Mucosa of stomach (tissue), 1 donor: ENCODE results near the gene ACOX1.

Experiments used
- H3K27me3 ChIP-seq: one replicate; pipeline ENCODE4 v1.7.0; 2013; ENCODE audit warnings: mild to moderate bottlenecking, low read length; ENCODE audit not compliant: control insufficient read depth, insufficient read depth
- H3K36me3 ChIP-seq: one replicate; pipeline ENCODE4 v1.7.0; 2013; ENCODE audit warnings: low read length; ENCODE audit not compliant: control insufficient read depth, insufficient read depth
- H3K4me1 ChIP-seq: one replicate; pipeline ENCODE4 v1.7.0; 2013; ENCODE audit warnings: mild to moderate bottlenecking, low read length; ENCODE audit not compliant: control insufficient read depth, insufficient read depth
- H3K4me3 ChIP-seq: one replicate; pipeline ENCODE4 v1.7.0; 2013; ENCODE audit warnings: low read length
- H3K9ac ChIP-seq: one replicate; pipeline ENCODE4 v1.7.0; 2013; ENCODE audit warnings: mild to moderate bottlenecking, low read length, moderate library complexity
- H3K9me3 ChIP-seq: one replicate; pipeline ENCODE4 v1.7.0; 2013; ENCODE audit warnings: mild to moderate bottlenecking, low read length, moderate library complexity; ENCODE audit not compliant: control insufficient read depth
- donor health status: Pancreatic carcinoma.

Gene ACOX1

DNA sequence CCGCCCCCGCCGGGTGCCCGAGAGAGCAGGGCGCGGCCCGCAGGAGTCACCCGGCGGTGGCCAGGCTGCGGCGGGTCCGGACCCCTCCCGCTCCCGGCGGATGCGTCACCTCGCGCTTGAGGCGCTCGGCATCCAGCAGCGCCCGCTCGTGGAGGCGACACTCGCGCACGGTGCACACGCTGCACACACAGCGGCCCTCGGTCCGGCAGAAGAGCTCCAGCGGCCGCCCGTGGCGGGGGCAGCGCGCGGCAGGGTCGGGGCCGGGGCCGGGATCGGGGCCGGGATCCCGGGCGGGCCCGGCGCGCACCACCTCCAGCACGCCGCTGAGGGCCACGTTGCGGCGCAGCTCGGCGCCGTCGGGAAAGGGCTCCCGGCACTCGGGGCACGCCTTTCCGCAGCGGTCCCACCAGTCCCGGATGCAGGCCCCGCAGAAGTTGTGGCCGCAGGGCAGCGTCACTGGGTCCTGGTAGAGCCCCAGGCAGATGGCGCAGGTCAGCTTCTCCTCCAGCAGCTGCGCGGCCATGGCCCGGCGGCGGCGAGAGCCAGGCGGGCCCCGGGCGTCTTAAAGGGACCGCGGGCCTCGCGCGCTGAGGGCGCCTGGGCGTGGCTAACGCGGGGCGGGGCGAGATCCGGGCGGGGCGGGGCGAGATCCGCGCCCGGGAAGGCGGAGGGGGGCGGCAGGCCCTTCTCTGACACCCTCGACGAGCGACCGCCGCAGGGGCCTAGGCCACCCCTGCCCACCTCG is 82.4 kb downstream of the ACOX1 start, which contains the start of gene TRIM65:
TSS of gene TRIM65 (minus strand) at position 537 of the 745 bp plus-strand sequence. CDS start at position 523, 14 bp downstream.
- Histone ChIP-seq H3K4me3 (peak within 1 kb of the TSS; percentile 20), H3K36me3 (no peaks in the 10 kb centered on the region), H3K9ac (peak within 1 kb of the TSS; percentile 63), H3K4me1 (peaks cover 29% of the 10 kb centered on the region), H3K9me3 (no peaks in the 10 kb centered on the region), H3K27me3 (no peaks in the 10 kb centered on the region)

DNA sequence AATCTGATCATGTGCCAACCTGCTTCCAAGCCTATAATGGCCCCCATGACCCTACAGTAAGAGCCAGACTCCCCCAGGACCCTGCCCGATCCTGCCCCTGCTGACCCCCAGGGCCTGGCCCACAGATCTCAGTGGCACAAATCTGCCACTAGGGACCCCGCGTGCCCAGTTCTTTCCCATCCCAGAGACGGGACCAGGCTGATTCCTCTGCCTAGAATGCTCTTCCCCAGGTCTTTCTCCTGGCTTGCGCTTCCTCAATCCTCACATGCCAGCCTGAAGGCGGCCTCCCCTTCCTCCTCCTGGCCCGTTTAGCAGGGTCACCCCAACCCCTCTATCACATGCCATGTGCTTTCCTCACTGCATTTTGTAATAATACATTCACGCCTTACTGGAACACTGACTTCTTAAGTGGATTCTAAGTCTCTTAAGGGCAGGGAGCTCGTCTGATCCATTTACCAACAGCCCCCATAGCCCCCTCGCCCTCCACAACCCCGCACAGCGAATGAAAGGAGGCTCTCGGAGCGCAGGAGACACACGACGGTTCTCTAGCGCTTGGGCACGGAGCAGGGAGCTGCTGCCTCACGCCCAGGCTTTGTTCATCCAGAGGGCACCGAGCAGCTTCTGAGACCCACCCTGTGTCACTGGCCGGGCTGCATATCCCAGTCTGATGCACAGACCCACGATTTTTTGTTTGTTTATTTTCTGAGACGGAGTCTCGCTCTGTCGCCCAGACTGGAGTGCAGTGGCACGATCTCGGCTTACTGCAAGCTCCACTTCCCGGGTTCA is 83.4 kb downstream of the ACOX1 start:
- H3K4me3 ChIP-seq = peak overlapping the region; percentile 20
- peak overlapping the region; percentile 63 for H3K9ac ChIP-seq
- H3K27me3 ChIP-seq = no peaks in the 10 kb centered on the region
- no peaks in the 10 kb centered on the region for H3K36me3 ChIP-seq
- no peaks in the 10 kb centered on the region for H3K9me3 ChIP-seq
- H3K4me1 ChIP-seq = peaks cover 29% of the 10 kb centered on the region

DNA sequence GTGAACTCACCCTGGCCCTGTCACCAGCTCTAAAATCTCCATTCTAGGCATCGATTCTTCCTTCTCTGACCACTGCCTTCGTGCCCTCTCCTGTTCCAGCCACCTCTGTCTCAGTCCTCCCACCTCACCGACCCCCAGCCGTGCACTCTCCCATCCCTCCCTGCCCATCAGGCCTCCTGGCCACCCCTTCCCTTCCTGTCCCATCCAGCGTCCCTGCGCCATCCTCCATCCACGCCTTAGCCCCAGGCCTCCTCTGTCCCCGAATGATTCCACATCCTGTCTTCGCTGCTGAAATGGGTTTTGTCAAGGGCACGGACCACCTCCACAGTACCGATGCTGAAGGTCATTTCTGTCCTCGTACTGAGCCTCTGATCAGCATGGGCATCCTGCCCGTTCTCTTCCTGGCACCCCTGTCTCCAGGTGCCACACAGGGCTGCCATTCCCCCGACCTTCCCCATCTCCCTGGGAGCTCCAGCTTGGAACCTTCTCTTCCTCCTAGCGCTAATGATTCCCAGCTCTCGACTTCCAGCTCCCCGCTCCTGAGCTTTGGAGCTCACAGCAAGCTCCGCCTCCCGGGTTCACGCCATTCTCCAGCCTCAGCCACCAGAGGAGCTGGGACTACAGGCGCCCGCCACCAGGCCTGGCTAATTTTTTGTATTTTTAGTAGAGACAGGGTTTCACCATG is 84.8 kb downstream of the ACOX1 start:
- H3K4me1 ChIP-seq = peaks cover 29% of the 10 kb centered on the region
- no peaks in the 10 kb centered on the region for H3K27me3 ChIP-seq
- H3K9ac ChIP-seq = peak overlapping the region; percentile 8
- H3K4me3 ChIP-seq = no peak overlapping the region
- no peaks in the 10 kb centered on the region for H3K9me3 ChIP-seq
- no peaks in the 10 kb centered on the region for H3K36me3 ChIP-seq

DNA sequence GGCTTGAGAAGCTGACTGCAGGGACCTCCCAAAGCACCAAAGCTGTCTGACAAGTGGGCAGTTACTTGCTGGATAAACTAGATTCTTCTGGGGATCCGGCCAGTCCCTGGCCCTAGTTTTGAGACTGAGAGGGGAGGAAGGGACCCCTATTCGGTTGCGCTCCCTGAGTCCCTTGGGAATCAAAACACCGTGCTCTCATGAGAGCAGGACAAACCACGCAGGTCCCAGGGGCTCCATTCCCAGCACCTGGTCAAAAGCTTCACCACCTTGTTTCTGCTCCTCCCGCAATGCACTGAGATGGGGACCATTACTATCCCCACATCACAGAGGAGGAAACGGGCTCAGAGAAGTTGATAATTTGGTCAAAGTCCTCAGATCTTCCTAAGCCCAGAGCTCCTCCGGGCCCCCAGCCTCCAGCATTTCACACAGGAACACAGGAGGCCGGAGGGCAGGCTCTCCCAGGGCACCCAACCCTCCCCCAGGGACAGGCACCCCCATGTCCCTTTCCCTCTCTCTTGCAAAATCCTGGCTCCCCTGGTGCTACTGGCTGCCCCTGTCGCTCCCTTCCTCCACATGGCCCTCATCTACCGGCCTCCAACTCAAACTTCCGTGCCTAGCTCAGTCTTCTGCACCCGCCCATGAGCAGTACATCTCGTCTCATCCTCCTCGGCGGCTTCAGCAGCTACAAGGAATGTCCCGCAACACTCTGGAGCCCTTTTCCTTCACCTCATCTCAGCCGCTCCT is 85.5 kb downstream of the ACOX1 start:
- no peaks in the 10 kb centered on the region for H3K9me3 ChIP-seq
- H3K27me3 ChIP-seq = no peaks in the 10 kb centered on the region
- H3K9ac ChIP-seq = peak overlapping the region; percentile 8
- no peak overlapping the region for H3K4me3 ChIP-seq
- peaks cover 29% of the 10 kb centered on the region for H3K4me1 ChIP-seq
- no peaks in the 10 kb centered on the region for H3K36me3 ChIP-seq

DNA sequence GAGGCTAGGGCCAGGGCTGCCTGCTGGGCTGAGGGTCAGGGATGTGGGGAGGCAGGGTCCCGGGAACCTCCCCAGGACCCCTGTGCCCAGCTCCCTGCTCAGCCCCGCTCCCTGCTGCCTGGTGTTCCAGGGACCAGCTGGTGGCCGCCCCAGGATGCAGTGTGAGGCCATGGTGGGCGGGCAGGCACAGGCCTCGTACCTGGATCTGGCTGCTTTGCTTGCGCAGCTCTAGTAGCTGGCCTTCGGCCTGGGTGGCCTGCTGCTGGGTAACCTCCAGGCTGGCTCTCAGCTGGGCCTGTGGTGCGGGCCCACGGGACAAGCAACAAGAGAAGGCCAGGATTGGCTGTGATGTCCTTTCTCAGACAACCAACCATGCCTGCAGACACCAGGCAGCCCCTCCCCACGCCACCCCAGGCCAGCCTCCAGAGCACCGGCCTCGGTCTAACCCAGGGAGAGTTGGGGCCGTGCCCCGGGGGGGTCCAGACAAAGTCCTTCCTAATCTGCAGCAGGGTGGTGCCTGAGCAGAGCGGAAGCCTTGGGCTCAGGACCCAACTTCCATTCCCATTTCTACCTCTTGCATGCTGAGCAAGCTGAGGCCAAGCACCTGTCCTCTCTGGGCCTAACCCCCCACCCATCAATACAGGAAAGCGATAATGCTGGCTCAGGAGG is 86.3 kb downstream of the ACOX1 start:
- no peaks in the 10 kb centered on the region for H3K36me3 ChIP-seq

DNA sequence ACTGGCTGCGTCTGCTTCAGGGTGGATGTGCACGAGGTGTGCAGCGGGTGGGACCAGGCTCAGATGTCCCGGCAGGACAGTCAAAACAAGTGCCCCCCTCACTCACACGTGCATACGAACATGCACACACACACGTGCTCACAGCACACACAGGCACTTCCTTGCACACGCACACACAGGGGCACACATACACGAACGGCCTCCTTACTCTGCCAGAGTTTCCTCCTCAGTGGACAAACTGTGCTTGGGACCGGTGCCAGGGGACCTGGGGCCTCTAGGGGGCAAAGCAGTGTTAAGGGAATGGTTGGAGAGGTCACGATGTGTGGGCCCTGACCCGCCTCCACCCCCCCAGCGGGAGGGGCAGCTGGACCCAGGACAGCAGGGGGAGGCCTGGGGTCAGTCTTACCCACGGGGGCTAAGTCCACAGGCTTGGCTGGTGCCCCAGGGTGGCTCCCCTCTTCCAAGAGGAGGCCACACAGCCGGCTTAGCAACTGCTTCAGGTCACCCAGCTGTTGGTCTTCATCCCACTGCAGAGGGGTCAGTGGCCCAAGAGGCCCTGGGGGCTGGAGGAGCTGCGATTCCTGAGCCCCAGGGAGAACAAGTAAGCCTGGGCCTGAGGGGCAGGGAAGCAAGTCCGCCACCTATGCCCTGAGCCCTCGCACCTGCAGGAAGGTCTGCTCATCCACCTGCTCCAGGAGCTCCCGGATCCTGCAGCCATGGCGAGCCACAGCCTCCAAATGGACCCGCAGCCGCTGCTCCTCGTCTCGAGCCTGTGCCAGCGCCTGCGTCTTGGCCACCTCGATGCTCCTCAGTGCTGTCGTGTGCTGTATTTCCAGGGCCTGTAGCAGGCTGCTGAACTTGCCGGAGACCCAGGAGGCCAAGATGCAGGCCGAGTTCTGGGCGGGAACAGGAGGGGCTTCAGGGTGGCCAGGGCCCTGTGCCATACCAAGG is 87.1 kb downstream of the ACOX1 start:
- no peaks in the 10 kb centered on the region for H3K27me3 ChIP-seq
- no peaks in the 10 kb centered on the region for H3K9me3 ChIP-seq
- no peaks in the 10 kb centered on the region for H3K36me3 ChIP-seq
- peaks cover 20% of the 10 kb centered on the region for H3K4me1 ChIP-seq
- H3K9ac ChIP-seq = no peak overlapping the region
- no peak overlapping the region for H3K4me3 ChIP-seq

More for the DNA sequence above, 86.3 kb downstream of the ACOX1 start:
- H3K9me3 ChIP-seq = no peaks in the 10 kb centered on the region
- no peak overlapping the region for H3K9ac ChIP-seq
- H3K4me1 ChIP-seq = peaks cover 28% of the 10 kb centered on the region
- H3K4me3 ChIP-seq = no peak overlapping the region
- H3K27me3 ChIP-seq = no peaks in the 10 kb centered on the region
